A549 (cell line): ENCODE measurements around the gene ECM1. TPM values are rescaled to one million over a fixed set of nuclear protein-coding genes. Genes with fewer than 3 reads are reported as not detected.
A peak's percentile ranks its signal among the peaks of the same experiment; 100 is the strongest.

Experiments used
- ATAC-seq, 2 experiments: fragments of 200-7000 bp in 1 of 2; fragments of >200 bp in 1 of 2; cut with Nextera tagmentation in 1 of 2; cut with Tn5 transposase in 1 of 2; 3 replicates each; pipeline versions ENCODE4 v1.8.0 to v1.9.1; 2018 to 2020; ENCODE audit warnings: mild to moderate bottlenecking in 1 of 2, moderate library complexity in 1 of 2
- CTCF ChIA-PET: fragments of 300-600 bp; sonication (Branson Sonifier 250); formaldehyde crosslinking; extraction: SDS; loops from one replicate; lab custom pipeline; 2021; ENCODE audit warnings: antibody characterized with exemption, inconsistent platforms; lab: Yijun Ruan, JAX
- POLR2A ChIA-PET: fragments of 350-600 bp; formaldehyde crosslinking; extraction: SDS; loops from one replicate; lab custom pipeline; 2021; ENCODE audit warnings: antibody characterized with exemption, inconsistent platforms; lab: Yijun Ruan, JAX
- DNase-seq, 2 experiments: peaks; one replicate each; pipeline versions ENCODE4 v3.0.0 to v3.0.0-alpha.2; 2011 to 2016; ENCODE audit warnings: low read depth in 1 of 2, low spot score in 1 of 2
- FAIRE-seq: peaks from 2 replicates; lab custom pipeline; 2011; peaks lifted over from hg19 to GRCh38; lab: Jason Lieb, UNC
- H3K27ac ChIP-seq, 2 experiments: fragments of >200 bp; sonication (Bioruptor Twin); formaldehyde crosslinking; 3 replicates each; pipeline ENCODE4 v1.5.1; 2016 to 2017
- H3K4me1 ChIP-seq: fragments of >200 bp; sonication (Bioruptor Twin); formaldehyde crosslinking; 3 replicates; pipeline ENCODE4 v1.6.1; 2016
- H3K4me2 ChIP-seq: fragments of >200 bp; sonication (Bioruptor Twin); formaldehyde crosslinking; 3 replicates; pipeline ENCODE4 v1.6.1; 2016
- H3K4me3 ChIP-seq: fragments of >200 bp; sonication (Bioruptor Twin); formaldehyde crosslinking; 3 replicates; pipeline ENCODE4 v1.5.1; 2016
- H3K9me3 ChIP-seq: fragments of >200 bp; sonication (Bioruptor Twin); formaldehyde crosslinking; 3 replicates; pipeline ENCODE4 v1.6.1; 2016
- ATOH8 ChIP-seq: fragments of 250-450 bp; sonication (Bioruptor Pico); IDR thresholded peaks from 2 replicates; pipeline ENCODE4 v1.5.0; 2020; ENCODE audit warnings: low read depth, mild to moderate bottlenecking, moderate library complexity
- BCL3 ChIP-seq: fragments of >200 bp; sonication (Bioruptor Twin); formaldehyde crosslinking; IDR thresholded peaks from 3 replicates; pipeline ENCODE4 v1.6.1; 2016
- CBX2 ChIP-seq: fragments of 200-600 bp; sonication (generic); IDR thresholded peaks from 2 replicates; pipeline ENCODE4 v1.6.1; 2016; ENCODE audit warnings: low read depth, mild to moderate bottlenecking, borderline replicate concordance
- CBX8 ChIP-seq: fragments of 200-600 bp; sonication (generic); IDR thresholded peaks from 2 replicates; pipeline ENCODE4 v1.6.1; 2016
- CEBPB ChIP-seq, 2 experiments: fragments of >200 bp in 1 of 2; sonication (Bioruptor Twin) in 1 of 2; formaldehyde crosslinking in 1 of 2; IDR thresholded peaks; 2 replicates each; pipeline ENCODE4 v1.6.1; 2012 to 2016
- CTCF ChIP-seq: fragments of >200 bp; sonication (Bioruptor Twin); formaldehyde crosslinking; IDR thresholded peaks from 3 replicates; pipeline ENCODE4 v1.5.1; 2016
- ELK1 ChIP-seq: fragments of 150-350 bp; IDR thresholded peaks from 2 replicates; pipeline ENCODE4 v1.6.1; 2014; ENCODE audit warnings: low read depth, mild to moderate bottlenecking, low read length
- ESRRA ChIP-seq: fragments of 150-350 bp; IDR thresholded peaks from 2 replicates; pipeline ENCODE4 v1.6.1; 2014; ENCODE audit warnings: mild to moderate bottlenecking, low read length, borderline replicate concordance
- HDAC2 ChIP-seq: fragments of 200-600 bp; sonication (generic); IDR thresholded peaks from 2 replicates; pipeline ENCODE4 v1.6.1; 2016
- HEYL ChIP-seq: fragments of 250-450 bp; sonication (Bioruptor Pico); IDR thresholded peaks from 2 replicates; pipeline ENCODE4 v1.8.0; 2021; ENCODE audit warnings: mild to moderate bottlenecking, moderate library complexity
- HOXA7 ChIP-seq: fragments of 250-450 bp; sonication (Bioruptor Pico); IDR thresholded peaks from 2 replicates; pipeline ENCODE4 v1.5.0; 2020; ENCODE audit warnings: mild to moderate bottlenecking, moderate library complexity
- KDM1A ChIP-seq: fragments of 200-600 bp; sonication (generic); IDR thresholded peaks from 2 replicates; pipeline ENCODE4 v1.6.1; 2016; ENCODE audit warnings: low read depth, mild to moderate bottlenecking
- MAX ChIP-seq: IDR thresholded peaks from 2 replicates; pipeline ENCODE4 v1.6.1; 2012
- MAZ ChIP-seq: fragments of 150-350 bp; IDR thresholded peaks from 2 replicates; pipeline ENCODE4 v1.6.1; 2014; ENCODE audit warnings: antibody characterized with exemption, low read depth, low read length, borderline replicate concordance
- MYC ChIP-seq: IDR thresholded peaks from 2 replicates; pipeline ENCODE4 v1.6.1; 2012; ENCODE audit warnings: mild to moderate bottlenecking, inconsistent platforms, low read length, improper control_type of control experiment, borderline replicate concordance
- NFE2L2 ChIP-seq: fragments of 150-350 bp; conservative IDR thresholded peaks from 2 replicates; pipeline ENCODE4 v1.6.1; 2014; ENCODE audit warnings: low read length
- NPAS2 ChIP-seq: fragments of 250-450 bp; sonication (Bioruptor Pico); IDR thresholded peaks from 2 replicates; pipeline ENCODE4 v1.8.0; 2022; ENCODE audit warnings: mild to moderate bottlenecking, moderate library complexity, borderline replicate concordance
- NR3C1 ChIP-seq: fragments of >200 bp; sonication (Bioruptor Twin); formaldehyde crosslinking; IDR thresholded peaks from 3 replicates; pipeline ENCODE4 v1.6.1; 2017
- PHF8 ChIP-seq: fragments of 200-600 bp; sonication (generic); IDR thresholded peaks from 2 replicates; pipeline ENCODE4 v1.6.1; 2016; ENCODE audit warnings: low read depth, mild to moderate bottlenecking, antibody characterized with exemption, moderate library complexity, borderline replicate concordance
- POLR2AphosphoS2 ChIP-seq: conservative IDR thresholded peaks from 2 replicates; pipeline ENCODE4 v1.6.1; 2012; ENCODE audit warnings: low read length, improper control_type of control experiment, inconsistent platforms
- RCOR1 ChIP-seq: fragments of 150-350 bp; IDR thresholded peaks from 2 replicates; pipeline ENCODE4 v1.6.1; 2014; ENCODE audit warnings: antibody characterized with exemption, low read length, low read depth
- REST ChIP-seq: fragments of 200-600 bp; sonication (generic); IDR thresholded peaks from 2 replicates; pipeline ENCODE4 v1.6.1; 2016; ENCODE audit warnings: antibody characterized with exemption, mild to moderate bottlenecking, moderate library complexity
- SREBF2 ChIP-seq: fragments of 450-650 bp; IDR thresholded peaks from 2 replicates; pipeline ENCODE4 v1.6.1; 2014; ENCODE audit warnings: mild to moderate bottlenecking, moderate library complexity
- TFCP2L1 ChIP-seq: fragments of 250-450 bp; sonication (Bioruptor Pico); IDR thresholded peaks from 2 replicates; pipeline ENCODE4 v1.5.0; 2021; ENCODE audit warnings: mild to moderate bottlenecking
- TP53 ChIP-seq: fragments of 250-450 bp; sonication (Bioruptor Pico); IDR thresholded peaks from 2 replicates; pipeline ENCODE4 v1.5.0; 2021; ENCODE audit warnings: mild to moderate bottlenecking, moderate library complexity
- ZC3H11A ChIP-seq: fragments of 450-650 bp; IDR thresholded peaks from 2 replicates; pipeline ENCODE4 v1.6.1; 2014; ENCODE audit warnings: antibody characterized with exemption, mild to moderate bottlenecking
- ZFP36 ChIP-seq: fragments of 450-650 bp; IDR thresholded peaks from 2 replicates; pipeline ENCODE4 v1.6.1; 2014; ENCODE audit warnings: borderline replicate concordance; ENCODE audit not compliant: partially characterized antibody
- WGBS: methylation state at CpG from one replicate; pipeline ENCODE4 v1.1.6; 2017; ENCODE audit errors: missing lambda C conversion rate; 5-methylcytosine and 5-hydroxymethylcytosine counted together
- polyA plus RNA-seq, 4 experiments: library from polyadenylated mRNA; depleted of rRNA in 3 of 4; stranded (reverse); fragments of >200 nt; fragmentation: RNase III in 1 of 4; extraction: RNeasy Plus Mini Kit Qiagen cat#74134 plus additional on column Dnase treatment in 1 of 4; gene quantifications; 2 replicates in 3 of 4; 3 replicates in 1 of 4; pipeline ENCODE4 v1.2.3, GENCODE V29; 2011 to 2017

The ECM1 gene
- polyA plus RNA-seq, 2 of the 4 experiments (the other 2 are of a cell fraction), result 0.88 to 1.0 TPM

- POLR2A ChIA-PET, result interaction anchor here (1.4 kb wide), 1 partner anchor 10 kb away, joined by 4 read pairs; the partner anchor contains the start of gene FALEC
- Histone ChIP-seq H3K9me3 (no peaks in the 10 kb centered on the region), H3K4me2 (no peak overlapping the region), H3K4me1 (peaks cover 7% of the 10 kb centered on the region), H3K4me3 (no peak overlapping the region), H3K27ac (no peak overlapping the region)
- DNase-seq (no peak), FAIRE-seq (no peak), ATAC-seq (no peak)
- CTCF ChIA-PET, result interaction anchor here (1.3 to 2.6 kb wide), 4 partner anchors 8 to 36 kb away, joined by 3 to 16 read pairs (median 8); partner anchors contain the start of gene FALEC
- WGBS, result 85% methylated on average over 6 of the region's 6 CpGs
- TF ChIP-seq ZC3H11A (no peak), ESRRA (no peak), KDM1A (no peak), SREBF2 (no peak), HEYL (no peak), MYC (no peak), CBX8 (no peak), POLR2AphosphoS2 (no peak), MAZ (no peak), BCL3 (no peak), CTCF (no peak), PHF8 (no peak), TFCP2L1 (CRISPR knock-in tag) (no peak), HOXA7 (no peak), NPAS2 (CRISPR knock-in tag) (no peak), TP53 (CRISPR knock-in tag) (no peak), MAX (no peak), NFE2L2 (no peak), RCOR1 (no peak)
These were observed 2.5 kb upstream of the ECM1 start for GRCh38 chr1:150505431-150505830.

GRCh38 chr1:150508982-150509381 lies 1.1 kb downstream of the ECM1 start:
- no peak for FAIRE-seq
- peak in 1 of 2 experiments; percentile 8; a peak in 1 of 6 replicates for ATAC-seq
- Histone ChIP-seq H3K4me2 (no peak overlapping the region), H3K4me1 (peaks cover 13% of the 10 kb centered on the region), H3K27ac (no peak overlapping the region), H3K9me3 (no peaks in the 10 kb centered on the region), H3K4me3 (no peak overlapping the region)
- POLR2A ChIA-PET, result no interaction called here
- 88% methylated on average over 4 of the region's 4 CpGs for WGBS
- TF ChIP-seq ELK1, result no peak
- DNase-seq, result no peak
- CTCF ChIA-PET, result interaction anchor here (1.4 to 12.4 kb wide), 2 partner anchors 13 to 23 kb away, joined by 5 to 114 read pairs; no protein-coding TSS in a partner anchor

GRCh38 chr1:150511551-150511950 lies 3.6 kb downstream of the ECM1 start:
- Histone ChIP-seq H3K4me3 (no peak overlapping the region), H3K9me3 (no peaks in the 10 kb centered on the region), H3K4me2 (no peak overlapping the region), H3K27ac (no peak overlapping the region), H3K4me1 (peaks cover 22% of the 10 kb centered on the region)
- FAIRE-seq, result no peak
- ATAC-seq, result no peak
- no peak for DNase-seq
- ChIA-PET POLR2A (no interaction called here), CTCF (interaction anchor here (0.9 to 12.4 kb wide), 6 partner anchors 9 to 302 kb away, joined by 3 to 114 read pairs (median 4); no protein-coding TSS in a partner anchor)
- 88% methylated on average over 12 of the region's 12 CpGs for WGBS
- TF ChIP-seq HDAC2 (no peak), ZFP36 (no peak), CEBPB (IDR thresholded peaks at IDR 0.05) (no peak), NPAS2 (CRISPR knock-in tag) (no peak), CBX2 (no peak), HOXA7 (no peak), REST (no peak), NR3C1 (no peak), PHF8 (no peak), ATOH8 (CRISPR knock-in tag) (no peak)
